ENCODE measurements around the gene LMF1.
"Not testable (repeated sequence)": the region's sequence is repeated elsewhere in the genome, so short reads cannot be mapped to it uniquely, and the experiment has no call there.

LMF1 gene

GRCh38 chr16:858441-858840 is 112.3 kb downstream of the LMF1 start:
- DNase-seq, result not testable (repeated sequence)

GRCh38 chr16:856811-857210 is 114.0 kb downstream of the LMF1 start:
- DNase-seq, result no peak

GRCh38 chr16:856101-856500 is 114.7 kb downstream of the LMF1 start:
- no peak for DNase-seq

GRCh38 chr16:855471-855870 is 115.3 kb downstream of the LMF1 start:
- no peak for DNase-seq

- DNase-seq, result no peak
These were observed 115.9 kb downstream of the LMF1 start for GRCh38 chr16:854808-855410.

DNA sequence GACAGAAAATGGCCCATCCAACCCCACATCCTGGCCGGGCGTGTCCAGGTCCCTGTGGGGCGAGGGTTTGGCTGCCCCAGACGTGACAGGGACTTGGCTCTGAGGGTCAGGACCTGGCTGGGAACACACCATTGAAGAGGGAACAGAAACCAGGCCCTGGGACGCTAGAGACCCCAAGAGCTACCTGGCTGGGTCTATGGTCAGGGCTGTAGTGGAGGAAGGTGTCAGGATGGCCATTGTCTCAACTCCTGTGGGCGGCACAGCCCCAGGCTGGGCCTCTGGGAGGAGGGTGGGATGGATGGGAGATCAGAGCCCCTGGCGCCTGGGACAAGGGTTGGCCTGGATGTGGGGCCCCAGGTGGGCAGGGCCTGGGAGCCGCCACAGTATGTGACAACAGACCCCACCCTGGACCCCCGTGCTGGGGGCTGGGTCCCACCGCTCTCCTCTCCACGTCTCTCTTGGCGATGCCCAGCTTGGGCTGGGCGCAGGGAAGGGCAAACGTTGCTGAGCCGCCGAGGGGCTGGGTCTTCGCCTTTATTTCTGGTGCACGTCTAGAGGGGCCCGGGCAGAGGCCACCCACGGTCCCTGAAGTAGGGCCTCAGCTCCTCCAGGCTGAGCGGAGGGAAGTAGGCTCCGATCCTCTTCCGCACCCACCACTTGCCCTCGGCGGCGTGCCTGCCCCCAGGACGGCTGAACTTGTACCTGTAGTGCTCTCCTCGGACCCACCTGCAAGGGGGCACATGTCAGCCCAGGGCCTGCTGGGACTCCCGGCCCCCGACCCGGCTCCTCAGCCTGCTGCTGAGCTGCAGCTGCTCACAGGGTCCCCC is 116.6 kb downstream of the LMF1 start:
- DNase-seq, result no peak

DNA sequence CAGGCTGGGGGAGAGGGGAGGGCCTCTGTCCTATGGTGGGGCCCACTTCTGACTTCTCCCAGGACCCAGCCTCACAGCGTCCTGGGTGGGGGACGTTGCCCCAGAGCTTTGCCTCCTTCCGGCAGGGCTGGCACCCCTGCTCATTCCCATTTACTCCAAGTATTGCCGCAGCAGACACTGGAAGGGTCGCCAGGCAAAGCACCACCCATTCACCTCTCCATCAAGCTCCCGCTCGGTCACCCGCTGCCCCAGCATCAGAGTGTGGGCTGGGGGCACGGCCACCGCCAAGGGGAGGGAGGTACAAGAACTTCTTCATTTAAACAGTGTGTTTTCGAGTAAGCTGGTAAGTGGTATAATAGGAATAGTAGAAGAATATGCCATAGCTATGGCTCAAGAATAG is 117.5 kb downstream of the LMF1 start:
- DNase-seq, result no peak

- DNase-seq, result no peak
These were observed 118.2 kb downstream of the LMF1 start for GRCh38 chr16:852451-853185.

DNA sequence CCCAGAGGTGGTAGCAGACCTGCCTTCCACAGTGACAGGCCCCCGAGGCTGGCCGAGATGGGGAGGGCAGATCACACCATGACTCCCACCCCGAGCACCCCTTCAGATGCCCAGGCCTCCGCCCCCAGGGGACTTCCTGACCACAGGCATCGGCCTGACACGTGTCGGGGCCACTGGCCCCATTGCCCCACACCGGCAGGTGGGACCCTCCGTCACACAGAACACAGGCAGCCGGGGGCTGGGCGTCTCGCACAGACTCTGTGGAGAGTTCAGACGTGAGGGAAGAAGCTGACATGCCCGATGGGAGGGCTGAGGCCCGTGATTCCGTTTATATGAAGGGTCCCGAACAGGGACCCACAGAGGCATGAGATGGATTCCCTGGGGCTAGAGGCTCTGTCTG is 118.9 kb downstream of the LMF1 start:
- DNase-seq, result no peak

DNA sequence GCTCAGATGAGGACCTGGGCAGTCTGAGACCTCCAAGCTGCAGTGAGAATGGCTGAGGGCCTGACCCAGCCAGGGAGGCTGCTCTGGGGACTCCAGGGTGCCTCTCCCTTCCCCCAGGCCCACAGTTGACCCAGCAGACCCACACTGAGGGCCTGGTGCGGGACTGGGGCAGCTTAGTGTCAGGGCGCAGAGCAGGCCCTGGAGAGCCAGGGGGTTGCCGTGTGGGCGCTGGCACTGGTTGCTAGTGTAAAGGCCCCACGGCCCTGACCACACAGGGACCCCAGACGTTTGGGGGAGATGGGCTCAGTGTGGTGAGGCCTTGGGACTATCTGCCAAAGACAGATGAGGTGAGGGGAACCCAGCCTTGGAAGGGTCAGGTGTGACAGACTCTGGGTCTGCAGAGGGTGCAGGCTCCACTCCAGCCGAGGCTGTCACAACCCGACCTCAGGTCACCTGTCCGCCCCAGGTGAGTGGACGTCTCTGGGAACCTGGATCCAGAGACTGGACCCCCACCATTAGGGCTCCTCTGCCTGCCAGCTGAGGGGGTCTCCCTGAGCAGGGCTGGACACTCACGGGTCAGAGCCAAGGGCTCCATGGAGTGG is 119.5 kb downstream of the LMF1 start:
- no peak for DNase-seq

GRCh38 chr16:850668-851067 is 120.1 kb downstream of the LMF1 start:
- no peak for DNase-seq

DNA sequence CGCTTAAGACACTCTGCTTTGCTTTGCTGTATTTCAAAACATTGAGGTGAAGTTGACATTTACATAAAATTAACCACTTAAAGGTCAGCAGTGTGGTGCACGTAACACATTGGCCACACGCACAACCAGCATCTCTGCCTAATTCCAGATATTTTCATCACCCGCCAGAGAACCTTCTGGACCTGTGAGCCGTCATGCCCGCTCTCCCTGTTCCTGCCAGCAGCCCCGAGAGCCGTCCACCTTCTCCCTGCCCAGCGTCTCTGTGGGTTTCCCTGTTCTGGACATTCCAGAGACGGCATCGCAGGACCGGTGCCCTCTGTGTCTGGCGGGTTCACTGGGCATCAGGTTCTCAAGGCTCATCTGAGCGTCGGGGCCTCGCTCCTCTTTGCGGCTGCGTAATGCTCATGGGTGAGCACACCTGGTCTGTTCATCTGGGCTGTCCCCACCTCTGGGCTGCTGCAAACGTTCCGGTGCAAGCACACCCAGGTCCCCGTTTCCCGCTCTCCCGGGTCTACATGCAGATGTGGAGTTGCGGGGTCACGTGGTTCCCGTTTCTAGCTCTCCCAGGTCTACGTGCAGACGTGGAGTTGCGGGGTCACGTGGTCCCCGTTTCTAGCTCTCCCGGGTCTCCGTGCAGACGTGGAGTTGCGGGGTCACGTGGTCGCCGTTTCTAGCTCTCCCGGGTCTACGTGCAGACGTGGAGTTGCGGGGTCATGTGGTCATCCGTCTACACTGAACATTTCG is 122.1 kb downstream of the LMF1 start:
- no peak for DNase-seq

DNA sequence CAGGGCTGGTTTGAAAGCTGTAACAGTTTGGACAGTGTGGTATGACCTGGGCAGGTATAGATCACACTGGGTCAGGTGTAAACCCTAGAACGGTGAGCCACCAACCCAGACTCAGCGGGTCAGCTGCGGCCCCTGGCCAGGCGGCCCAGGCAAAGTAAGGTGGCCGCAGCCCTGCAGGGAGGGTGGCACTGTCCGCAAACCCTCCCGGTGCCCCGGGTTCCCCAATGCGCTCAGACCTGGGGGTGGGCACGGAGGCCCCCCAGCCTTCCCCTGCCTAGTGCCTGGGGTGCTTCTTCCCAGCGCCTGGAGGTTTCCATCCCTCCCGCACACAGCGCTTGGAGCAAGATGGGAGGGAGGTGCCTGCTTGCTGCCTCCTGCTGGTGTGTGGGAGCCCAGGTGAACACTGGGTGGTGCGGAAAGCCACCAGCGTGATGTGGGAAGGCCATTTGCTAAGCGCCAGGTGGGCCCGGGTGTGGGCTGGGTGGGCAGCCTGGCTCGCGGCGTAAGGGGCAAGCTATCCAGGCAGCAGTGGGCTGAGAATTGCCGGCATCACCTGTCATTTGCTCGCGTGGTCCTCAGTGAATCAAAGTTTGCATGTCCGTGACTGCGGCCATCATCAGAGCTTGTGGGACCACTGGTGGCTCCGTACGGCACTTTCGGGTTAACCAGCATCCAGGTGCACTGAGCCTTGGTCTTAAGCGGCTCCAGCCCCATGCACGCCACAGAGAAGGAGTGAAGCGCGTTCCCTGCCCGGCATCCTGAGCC is 122.9 kb downstream of the LMF1 start:
- DNase-seq, result no peak

DNA sequence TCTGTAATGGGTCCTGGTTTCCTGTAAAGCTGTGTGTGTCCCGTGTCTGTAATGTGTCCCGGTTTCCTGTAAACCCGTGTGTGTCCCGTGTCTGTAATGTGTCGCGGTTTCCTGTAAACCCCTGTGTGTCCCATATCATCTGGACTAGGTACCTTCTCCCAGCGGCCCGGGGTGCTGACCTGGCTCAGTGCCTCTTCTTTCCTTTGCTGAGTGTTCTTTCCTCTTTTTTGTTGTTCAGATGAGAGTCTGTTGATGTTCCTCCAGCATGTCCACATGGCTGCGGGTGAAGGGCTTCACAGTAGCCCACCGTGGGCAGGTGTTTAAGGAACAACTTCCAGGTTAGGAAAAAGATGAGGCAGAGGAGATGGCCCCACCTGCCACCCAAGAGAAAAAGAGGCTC is 123.6 kb downstream of the LMF1 start:
- DNase-seq, result no peak

- DNase-seq, result no peak
These were observed 125.4 kb downstream of the LMF1 start for GRCh38 chr16:845351-845745.

DNA sequence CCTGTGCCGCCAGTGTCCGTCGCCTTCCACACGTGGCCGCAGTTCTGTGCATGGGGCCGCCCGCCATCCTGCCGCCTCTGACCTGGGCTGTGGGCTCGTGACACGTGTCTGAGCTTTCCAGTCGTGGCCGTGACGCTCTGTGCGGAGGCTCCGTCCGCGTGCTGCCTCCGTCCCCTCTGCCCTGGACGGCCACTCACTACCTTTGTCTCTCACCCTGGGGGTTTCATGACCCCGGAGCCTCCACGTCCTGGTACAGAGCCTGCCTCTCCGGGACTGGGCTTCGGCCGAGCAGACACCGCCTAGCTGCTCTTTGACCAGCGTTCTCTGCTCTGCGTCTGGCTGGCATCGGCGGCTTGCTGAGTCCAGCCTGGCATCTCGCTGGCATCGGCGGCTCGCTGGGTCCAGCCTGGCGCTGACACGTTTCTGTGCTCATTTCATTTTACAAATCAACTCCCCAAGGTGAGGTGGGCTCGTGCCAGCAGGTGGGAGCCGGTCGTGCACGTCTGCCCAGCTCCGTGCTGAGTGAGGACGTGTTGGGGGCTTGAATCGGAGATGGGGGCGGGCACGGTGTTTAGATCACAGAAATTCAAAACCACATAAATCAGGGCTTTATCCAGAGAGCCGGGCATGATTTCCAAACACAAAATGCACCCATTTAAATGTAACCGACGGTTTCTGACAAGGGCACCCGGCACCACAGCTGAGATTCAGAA is 126.0 kb downstream of the LMF1 start:
- DNase-seq, result no peak

GRCh38 chr16:843771-844170 is 127.0 kb downstream of the LMF1 start:
- DNase-seq, result no peak

GRCh38 chr16:842711-843560 is 127.8 kb downstream of the LMF1 start:
- DNase-seq, result no peak

DNA sequence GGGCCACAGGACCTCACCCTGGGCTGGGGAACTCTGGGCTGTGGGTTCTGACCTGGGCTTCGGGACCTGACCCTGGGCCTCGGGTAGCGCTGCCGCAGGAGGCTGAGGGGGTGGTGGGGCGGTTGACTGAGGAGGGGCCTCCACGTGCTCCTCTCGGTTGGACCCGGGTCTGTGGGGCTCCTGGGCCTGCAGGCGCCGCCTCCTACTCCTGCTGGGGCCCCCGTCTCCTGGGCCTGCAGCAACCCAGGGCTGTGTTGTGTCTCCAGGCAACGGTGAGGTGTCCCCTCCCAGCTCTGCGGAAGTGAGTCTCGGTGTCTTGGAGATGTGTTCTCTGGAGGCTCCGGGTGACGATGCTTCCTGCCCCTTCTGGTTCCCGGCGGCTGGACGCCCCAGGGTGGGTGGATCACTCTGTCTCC is 128.7 kb downstream of the LMF1 start:
- no peak for DNase-seq

DNA sequence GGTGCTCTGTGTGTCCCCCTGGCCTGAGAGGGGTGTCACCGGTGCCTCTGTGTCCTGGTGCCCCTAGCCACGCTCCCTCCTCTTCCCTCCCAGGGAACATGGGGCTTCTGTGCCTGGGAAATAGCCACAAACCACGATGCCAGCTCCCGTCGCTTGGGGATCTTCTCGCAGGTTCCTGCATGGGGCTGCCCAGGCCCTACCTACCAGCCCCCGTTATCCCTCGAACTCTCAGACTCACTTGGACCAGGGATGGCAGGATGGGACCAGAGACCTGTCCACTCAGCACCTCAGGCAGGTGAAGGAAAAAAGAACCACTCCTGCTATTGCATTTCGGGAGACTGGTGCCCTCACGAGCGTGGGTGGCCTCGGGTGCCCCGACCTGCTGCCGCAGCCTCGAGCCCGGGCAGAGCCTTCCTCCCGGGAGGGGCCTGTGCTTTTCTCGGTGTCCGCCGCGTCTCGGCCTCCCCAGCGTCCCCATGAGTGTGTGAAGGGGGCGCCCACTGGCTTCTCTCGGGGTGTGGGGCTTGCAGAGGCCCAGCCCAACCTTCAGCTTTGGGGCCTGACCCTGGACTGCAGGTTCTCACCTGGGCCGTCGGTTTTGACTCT is 129.2 kb downstream of the LMF1 start:
- DNase-seq, result no peak
